IPS-15b (cell line): ENCODE measurements around the gene FCER2.

Experiments used
- H3K27me3 ChIP-seq: one replicate; pipeline ENCODE4 v1.6.1; 2013; ENCODE audit warnings: low read length; ENCODE audit not compliant: control insufficient read depth, insufficient read depth
- H3K36me3 ChIP-seq: one replicate; pipeline ENCODE4 v1.6.1; 2013; ENCODE audit warnings: low read length; ENCODE audit not compliant: control insufficient read depth, insufficient read depth
- H3K4me1 ChIP-seq: one replicate; pipeline ENCODE4 v1.6.1; 2013; ENCODE audit warnings: mild to moderate bottlenecking, low read length; ENCODE audit not compliant: control insufficient read depth, insufficient read depth
- H3K4me3 ChIP-seq: one replicate; pipeline ENCODE4 v1.5.1; 2013; ENCODE audit warnings: low read depth, low read length
- H3K9ac ChIP-seq: one replicate; pipeline ENCODE4 v1.6.1; 2013; ENCODE audit warnings: low read depth, mild to moderate bottlenecking, low read length
- H3K9me3 ChIP-seq: one replicate; pipeline ENCODE4 v1.6.1; 2013; ENCODE audit warnings: mild to moderate bottlenecking, low read length; ENCODE audit not compliant: control insufficient read depth, insufficient read depth

FCER2 gene

DNA sequence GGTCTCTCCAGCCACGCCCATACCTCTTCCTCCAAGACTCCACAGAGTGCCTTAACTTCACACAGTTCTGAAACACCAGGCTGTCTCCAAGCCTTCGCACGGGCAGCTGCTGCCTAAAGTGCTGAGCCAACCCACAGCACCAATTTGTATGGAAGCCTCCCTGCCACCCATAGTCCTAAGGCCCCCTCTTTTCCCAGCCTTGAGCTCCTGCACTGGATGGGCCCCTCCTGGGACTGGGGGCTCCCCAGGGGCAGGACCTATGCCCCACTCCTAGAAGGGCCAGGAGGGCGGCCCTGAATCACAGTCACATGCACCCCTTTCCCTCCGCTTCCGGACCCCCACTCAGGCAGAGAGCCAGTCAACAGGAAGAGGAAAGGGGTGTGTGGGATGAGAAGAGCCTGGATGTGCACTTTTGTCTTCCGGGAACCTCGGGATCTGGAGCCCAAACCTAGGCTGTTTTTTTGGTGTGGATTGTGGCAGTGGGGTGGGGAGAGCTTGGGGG is 5.1 kb upstream of the FCER2 start:
- Histone ChIP-seq H3K4me3 (no peak overlapping the region), H3K27me3 (no peaks in the 10 kb centered on the region), H3K36me3 (no peaks in the 10 kb centered on the region), H3K9me3 (no peaks in the 10 kb centered on the region), H3K9ac (no peak overlapping the region), H3K4me1 (no peaks in the 10 kb centered on the region)

DNA sequence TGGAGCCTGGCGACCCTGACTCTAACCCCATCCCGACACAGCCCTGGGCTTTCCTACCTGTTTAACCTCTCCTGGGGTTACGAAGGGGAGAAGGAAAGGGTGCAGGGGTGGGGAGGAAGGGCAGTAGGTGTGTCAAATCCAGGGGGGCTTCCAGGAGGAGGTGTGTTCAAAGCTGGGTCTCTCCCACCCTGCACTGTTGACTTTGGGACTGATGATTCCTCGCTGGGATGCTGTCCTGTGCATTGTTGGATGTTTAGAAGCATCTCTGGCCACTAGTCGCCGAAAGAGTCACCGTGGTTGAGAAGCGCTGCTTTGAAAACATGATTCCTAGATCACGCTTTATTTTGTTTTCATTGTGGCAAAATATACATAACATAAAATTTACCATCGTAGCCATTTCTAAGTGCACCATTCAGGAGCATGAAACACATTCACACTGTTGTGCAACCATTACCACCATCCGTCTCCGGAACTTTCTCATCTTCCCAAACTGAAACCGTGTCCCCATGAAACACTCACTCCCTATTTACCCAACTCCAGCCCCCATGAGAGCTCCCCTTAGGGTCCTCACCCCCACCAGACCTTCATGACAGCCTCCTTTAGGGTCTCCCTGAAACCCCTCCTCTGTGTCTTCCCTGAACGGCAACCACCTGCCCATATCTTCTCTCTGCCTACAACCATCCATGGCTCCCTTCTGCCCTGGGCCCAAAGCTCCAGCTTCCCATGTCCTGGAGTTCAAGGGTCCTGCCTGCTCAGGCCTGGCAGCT is 4.4 kb upstream of the FCER2 start:
- no peak overlapping the region for H3K9ac ChIP-seq
- no peaks in the 10 kb centered on the region for H3K36me3 ChIP-seq

DNA sequence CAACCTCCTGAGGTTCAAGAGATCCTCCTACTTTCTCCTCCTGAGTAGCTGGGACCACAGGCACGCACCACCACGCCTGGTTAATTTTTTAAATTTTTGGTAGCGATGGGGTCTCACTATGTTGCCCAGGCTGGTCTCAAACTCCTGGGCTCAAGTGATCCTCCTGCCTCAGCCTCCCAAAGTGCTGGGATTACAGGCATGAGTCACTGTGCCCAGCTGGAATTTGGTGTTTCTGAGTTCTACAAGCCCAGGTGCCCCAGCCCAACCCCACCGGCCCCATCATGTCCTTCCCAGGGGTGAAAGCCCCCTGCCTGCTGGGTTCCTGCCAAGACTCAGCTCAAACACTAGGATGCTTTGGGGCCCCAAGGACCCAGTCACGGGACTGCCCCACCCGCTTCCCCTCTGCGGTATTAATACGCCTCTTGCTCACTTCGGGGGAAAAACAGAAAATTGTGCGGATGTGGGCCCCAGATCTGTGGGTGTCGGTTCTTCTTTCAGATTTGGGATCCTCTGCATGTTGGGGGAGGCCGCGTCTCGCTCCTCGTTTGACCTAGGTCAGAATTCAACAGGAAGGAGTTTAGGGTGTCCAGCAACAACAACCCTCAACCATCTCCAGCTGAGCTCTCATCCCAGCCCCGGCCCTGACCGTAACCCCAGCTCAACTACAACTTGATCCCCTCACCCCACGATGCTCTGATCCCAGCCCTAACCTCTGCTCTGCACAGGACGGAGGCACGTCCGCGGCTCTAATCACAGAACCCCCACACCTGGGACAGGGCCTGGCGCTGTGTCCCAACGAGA is 3.7 kb upstream of the FCER2 start:
- Histone ChIP-seq H3K9ac (no peak overlapping the region), H3K36me3 (no peaks in the 10 kb centered on the region), H3K27me3 (no peaks in the 10 kb centered on the region), H3K9me3 (no peaks in the 10 kb centered on the region), H3K4me3 (no peak overlapping the region), H3K4me1 (no peaks in the 10 kb centered on the region)

More for the DNA sequence above, 4.4 kb upstream of the FCER2 start:
- H3K9me3 ChIP-seq: no peaks in the 10 kb centered on the region
- H3K4me3 ChIP-seq: no peak overlapping the region
- H3K27me3 ChIP-seq: no peaks in the 10 kb centered on the region
- H3K4me1 ChIP-seq: no peaks in the 10 kb centered on the region

DNA sequence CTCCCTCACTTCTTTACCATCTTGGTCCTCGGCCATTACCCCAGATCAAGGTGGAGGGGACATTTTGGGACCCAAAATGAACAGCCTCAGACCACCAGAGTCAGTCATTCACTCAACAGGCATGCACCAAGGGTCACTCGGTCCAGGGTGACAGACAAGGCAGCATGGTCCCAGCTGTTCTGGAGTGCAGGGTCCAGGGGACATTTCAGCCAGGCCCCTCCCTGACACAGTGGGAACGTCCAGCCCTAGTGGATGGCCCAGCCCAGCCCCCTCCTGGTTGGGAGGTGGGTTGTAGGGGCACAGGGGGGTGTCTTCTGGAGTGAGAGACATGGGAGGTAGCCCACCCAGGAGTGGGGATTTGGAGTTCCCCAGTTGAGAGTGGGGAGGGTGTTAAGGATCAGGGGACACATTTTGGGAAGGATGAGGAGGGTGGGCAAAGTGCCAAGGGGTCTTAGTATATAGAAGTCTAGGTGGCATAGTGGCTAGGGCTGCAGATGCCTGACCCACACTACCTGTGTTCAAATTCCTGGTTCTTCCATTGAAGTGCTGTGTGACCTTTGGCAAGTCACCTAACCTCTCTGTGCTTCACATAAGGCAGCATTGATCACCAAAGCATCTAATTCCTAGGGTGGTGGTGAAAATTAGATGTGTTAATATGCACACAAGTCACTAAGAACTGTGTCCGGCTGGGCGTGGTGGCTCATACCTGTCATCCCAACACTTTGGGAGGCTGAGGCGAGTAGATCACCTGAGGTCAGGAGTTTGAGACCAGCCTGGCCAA is 2.5 kb upstream of the FCER2 start:
- Histone ChIP-seq H3K9ac (no peak overlapping the region), H3K4me3 (no peak overlapping the region), H3K36me3 (no peaks in the 10 kb centered on the region), H3K9me3 (no peaks in the 10 kb centered on the region), H3K4me1 (no peaks in the 10 kb centered on the region), H3K27me3 (no peaks in the 10 kb centered on the region)

DNA sequence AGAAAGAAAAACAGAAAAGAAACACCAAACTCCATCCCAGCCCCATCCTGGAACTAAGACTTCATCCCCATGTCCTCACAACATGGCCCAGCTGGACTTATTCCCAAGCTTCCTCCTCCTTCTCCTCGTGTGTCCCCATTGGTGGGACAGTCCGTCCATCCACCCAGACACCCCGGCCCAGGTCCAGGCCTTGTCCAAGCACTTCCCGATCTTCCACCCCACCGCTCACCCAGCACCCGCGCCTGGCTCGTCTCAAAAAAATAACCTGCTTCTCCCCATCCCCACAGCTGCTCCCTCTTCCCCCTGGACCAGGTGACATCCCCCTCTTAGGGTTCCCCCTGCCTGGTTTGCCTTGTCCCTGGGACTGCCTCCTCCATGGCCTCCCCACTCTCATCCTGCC is 1.4 kb upstream of the FCER2 start:
- Histone ChIP-seq H3K4me3 (no peak overlapping the region), H3K4me1 (peaks cover 4% of the 10 kb centered on the region), H3K36me3 (no peaks in the 10 kb centered on the region), H3K9ac (no peak overlapping the region), H3K27me3 (peaks cover 4% of the 10 kb centered on the region), H3K9me3 (no peaks in the 10 kb centered on the region)

DNA sequence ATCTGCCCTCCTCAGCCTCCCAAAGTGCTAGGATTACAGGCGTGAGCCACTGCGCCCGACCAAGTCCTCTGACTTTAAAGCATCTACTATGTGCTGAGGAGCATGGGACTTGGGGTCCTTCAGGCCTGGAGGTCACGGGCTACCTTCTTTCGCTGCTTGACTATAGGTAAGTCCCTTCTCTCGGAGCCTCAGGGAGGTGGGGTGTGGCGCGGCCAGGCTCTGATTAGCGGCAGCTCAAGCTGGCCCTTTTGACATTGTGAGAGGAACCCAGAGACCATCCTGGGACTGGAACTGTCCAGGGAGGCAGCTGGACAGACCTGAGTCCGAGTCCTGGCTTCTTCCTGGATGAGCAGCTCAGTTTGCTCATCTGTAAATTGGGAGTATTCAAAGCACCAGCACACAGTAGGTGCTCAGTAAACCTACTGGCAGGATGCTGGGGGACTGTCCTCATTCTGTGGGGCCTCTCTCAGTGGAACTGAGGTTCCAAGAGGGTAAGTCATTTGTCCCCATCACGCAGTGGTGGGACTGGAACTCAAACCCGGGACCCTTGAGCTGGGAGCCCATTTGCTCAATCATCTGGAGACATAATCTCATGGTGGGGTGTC is 780 bp downstream of the FCER2 start:
- Histone ChIP-seq H3K27me3 (peaks cover 4% of the 10 kb centered on the region), H3K36me3 (no peaks in the 10 kb centered on the region), H3K4me3 (no peak overlapping the region), H3K9me3 (no peaks in the 10 kb centered on the region), H3K4me1 (peaks cover 7% of the 10 kb centered on the region), H3K9ac (no peak overlapping the region)

DNA sequence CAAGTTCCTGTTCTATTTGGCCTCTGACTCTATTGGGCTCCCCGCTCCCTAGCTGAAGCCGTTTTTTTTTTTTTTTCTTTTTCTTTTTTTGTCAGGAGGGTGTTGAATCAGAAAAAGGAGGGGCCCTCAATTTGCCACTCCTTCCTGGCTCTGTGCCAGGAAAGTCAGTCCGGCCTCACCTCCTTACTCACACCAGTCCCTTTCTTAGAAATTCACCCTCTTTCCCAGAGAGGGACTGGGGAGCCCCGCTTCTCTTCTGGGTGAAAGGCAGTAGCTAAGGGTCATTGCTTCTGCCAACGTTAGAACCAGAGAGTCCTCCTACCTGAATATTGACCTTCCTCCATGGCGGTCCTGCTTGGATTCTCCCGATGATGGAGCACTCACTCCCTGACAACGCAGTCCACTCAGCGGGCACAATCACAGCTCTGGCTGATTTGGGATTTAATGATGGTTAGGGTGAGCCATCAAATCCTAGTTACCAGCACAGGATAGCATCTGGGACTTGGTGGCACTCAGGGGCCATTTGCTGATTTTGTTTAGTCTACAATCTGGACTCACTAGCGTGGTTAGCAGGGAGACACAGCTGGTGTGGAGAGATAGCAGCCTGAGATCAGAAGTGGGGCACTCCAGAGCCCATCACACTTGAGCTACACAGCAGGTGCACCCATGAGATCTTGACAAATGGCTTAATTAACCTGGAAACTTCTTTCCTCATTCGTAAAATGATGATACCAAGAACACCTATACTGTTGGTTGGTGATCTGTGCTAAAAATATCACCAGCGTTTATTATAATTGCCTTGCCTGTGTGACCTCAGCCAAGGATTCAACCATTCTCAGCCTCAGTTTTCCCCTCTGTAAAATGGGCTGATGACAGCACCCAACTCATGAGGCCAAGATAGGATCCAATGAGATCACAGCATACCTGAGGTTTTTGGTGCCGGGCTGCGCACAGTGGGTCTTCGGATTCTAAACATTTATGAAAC is 2.2 kb downstream of the FCER2 start:
- Histone ChIP-seq H3K4me1 (peaks cover 7% of the 10 kb centered on the region), H3K9me3 (no peaks in the 10 kb centered on the region), H3K9ac (no peak overlapping the region), H3K27me3 (peaks cover 4% of the 10 kb centered on the region), H3K36me3 (no peaks in the 10 kb centered on the region), H3K4me3 (no peak overlapping the region)

DNA sequence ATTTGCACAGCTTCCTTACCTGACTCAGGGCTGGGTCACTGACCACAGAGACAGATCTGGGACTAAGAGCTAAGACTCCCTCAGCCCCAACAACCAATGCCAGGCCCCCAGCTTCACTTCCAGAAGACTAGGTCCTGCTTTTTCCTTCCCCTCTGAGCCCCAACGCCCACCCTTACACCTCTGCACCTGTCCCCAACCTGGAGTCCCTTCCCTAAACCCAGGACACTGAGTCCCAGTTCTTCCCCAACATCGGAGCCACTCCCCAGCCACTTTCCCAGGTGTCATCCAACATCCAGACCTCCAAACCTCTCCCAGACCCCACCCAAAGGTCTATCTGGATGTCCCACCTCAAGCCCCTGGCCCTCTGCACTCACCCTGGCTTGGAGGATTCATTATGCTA is 2.9 kb downstream of the FCER2 start:
- H3K27me3 ChIP-seq: peaks cover 6% of the 10 kb centered on the region
- peaks cover 7% of the 10 kb centered on the region for H3K4me1 ChIP-seq
- H3K9ac ChIP-seq: no peak overlapping the region
- H3K9me3 ChIP-seq: no peaks in the 10 kb centered on the region
- no peaks in the 10 kb centered on the region for H3K36me3 ChIP-seq
- H3K4me3 ChIP-seq: no peak overlapping the region

DNA sequence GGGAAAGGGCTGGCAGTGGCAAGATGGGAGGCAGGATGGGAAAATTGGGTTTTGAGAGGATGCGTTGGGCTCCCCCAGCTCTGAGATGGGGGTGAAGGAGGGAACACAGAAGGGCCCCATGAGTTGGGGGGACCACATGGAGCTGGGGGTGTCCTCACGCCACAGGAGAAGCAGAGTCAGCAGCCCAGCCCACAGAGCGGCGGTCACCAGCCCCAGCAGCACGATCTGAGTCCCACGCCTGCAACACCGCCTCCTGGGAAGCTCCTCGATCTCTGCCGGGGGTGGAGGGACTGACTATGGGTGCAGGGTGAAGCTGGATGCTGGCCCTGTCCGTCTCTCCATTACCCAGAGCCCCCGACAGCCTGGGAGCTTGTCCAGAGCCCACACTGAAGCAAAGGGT is 3.3 kb downstream of the FCER2 start:
- Histone ChIP-seq H3K4me3 (no peak overlapping the region), H3K9ac (no peak overlapping the region), H3K36me3 (no peaks in the 10 kb centered on the region), H3K9me3 (no peaks in the 10 kb centered on the region), H3K4me1 (peaks cover 7% of the 10 kb centered on the region), H3K27me3 (peaks cover 6% of the 10 kb centered on the region)

DNA sequence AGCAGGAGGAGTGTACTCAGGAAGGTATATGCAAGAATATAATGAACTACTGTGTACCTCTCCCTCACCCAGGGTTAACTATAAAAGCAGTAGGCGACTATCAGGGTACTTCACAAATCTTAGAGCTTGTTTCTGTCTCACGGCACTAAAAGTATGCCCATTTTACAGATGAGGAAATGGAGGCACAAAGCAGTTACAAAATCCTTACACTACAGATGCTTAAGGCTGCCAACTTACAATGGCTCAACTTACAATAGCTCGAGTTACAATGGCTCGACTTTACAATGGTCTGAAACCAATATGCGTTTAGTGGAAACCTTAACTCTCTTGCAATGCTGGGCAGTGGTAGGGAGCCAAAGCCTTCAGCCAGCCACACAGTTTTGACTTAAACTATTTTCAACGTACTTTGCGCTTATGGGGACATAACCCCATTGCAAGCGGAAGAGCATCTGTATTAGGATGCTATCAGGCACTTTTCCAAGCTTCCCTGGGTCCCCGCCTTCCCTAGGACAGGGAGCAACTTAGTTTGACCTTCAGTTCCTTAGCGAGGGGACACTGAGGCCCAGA is 4.1 kb downstream of the FCER2 start:
- Histone ChIP-seq H3K36me3 (no peaks in the 10 kb centered on the region), H3K9me3 (no peaks in the 10 kb centered on the region), H3K9ac (no peak overlapping the region), H3K4me3 (no peak overlapping the region), H3K4me1 (peaks cover 7% of the 10 kb centered on the region), H3K27me3 (peaks cover 6% of the 10 kb centered on the region)
